A549 (cell line): ENCODE measurements around the gene DHRS11. TPM values are rescaled to one million over a fixed set of nuclear protein-coding genes. Genes with fewer than 3 reads are reported as not detected.

Experiments used
- ATAC-seq, 2 experiments: fragments of 200-7000 bp in 1 of 2; fragments of >200 bp in 1 of 2; cut with Nextera tagmentation in 1 of 2; cut with Tn5 transposase in 1 of 2; 3 replicates each; pipeline versions ENCODE4 v1.8.0 to v1.9.1; 2018 to 2020; ENCODE audit warnings: mild to moderate bottlenecking in 1 of 2, moderate library complexity in 1 of 2
- CTCF ChIA-PET: fragments of 300-600 bp; sonication (Branson Sonifier 250); formaldehyde crosslinking; extraction: SDS; loops from one replicate; lab custom pipeline; 2021; ENCODE audit warnings: antibody characterized with exemption, inconsistent platforms; lab: Yijun Ruan, JAX
- POLR2A ChIA-PET: fragments of 350-600 bp; formaldehyde crosslinking; extraction: SDS; loops from one replicate; lab custom pipeline; 2021; ENCODE audit warnings: antibody characterized with exemption, inconsistent platforms; lab: Yijun Ruan, JAX
- DNase-seq, 2 experiments: peaks; one replicate each; pipeline versions ENCODE4 v3.0.0 to v3.0.0-alpha.2; 2011 to 2016; ENCODE audit warnings: low read depth in 1 of 2, low spot score in 1 of 2
- FAIRE-seq: peaks from 2 replicates; lab custom pipeline; 2011; peaks lifted over from hg19 to GRCh38; lab: Jason Lieb, UNC
- H3K27ac ChIP-seq, 2 experiments: fragments of >200 bp; sonication (Bioruptor Twin); formaldehyde crosslinking; 3 replicates each; pipeline ENCODE4 v1.5.1; 2016 to 2017
- H3K4me1 ChIP-seq: fragments of >200 bp; sonication (Bioruptor Twin); formaldehyde crosslinking; 3 replicates; pipeline ENCODE4 v1.6.1; 2016
- H3K4me2 ChIP-seq: fragments of >200 bp; sonication (Bioruptor Twin); formaldehyde crosslinking; 3 replicates; pipeline ENCODE4 v1.6.1; 2016
- H3K4me3 ChIP-seq: fragments of >200 bp; sonication (Bioruptor Twin); formaldehyde crosslinking; 3 replicates; pipeline ENCODE4 v1.5.1; 2016
- H3K9me3 ChIP-seq: fragments of >200 bp; sonication (Bioruptor Twin); formaldehyde crosslinking; 3 replicates; pipeline ENCODE4 v1.6.1; 2016
- BCL3 ChIP-seq: fragments of >200 bp; sonication (Bioruptor Twin); formaldehyde crosslinking; IDR thresholded peaks from 3 replicates; pipeline ENCODE4 v1.6.1; 2016
- CBX8 ChIP-seq: fragments of 200-600 bp; sonication (generic); IDR thresholded peaks from 2 replicates; pipeline ENCODE4 v1.6.1; 2016
- CEBPB ChIP-seq, 2 experiments: fragments of >200 bp in 1 of 2; sonication (Bioruptor Twin) in 1 of 2; formaldehyde crosslinking in 1 of 2; IDR thresholded peaks; 2 replicates each; pipeline ENCODE4 v1.6.1; 2012 to 2016
- CHD4 ChIP-seq: fragments of 200-600 bp; sonication (generic); IDR thresholded peaks from 2 replicates; pipeline ENCODE4 v1.6.1; 2016; ENCODE audit warnings: antibody characterized with exemption, mild to moderate bottlenecking, borderline replicate concordance
- CTCF ChIP-seq: fragments of >200 bp; sonication (Bioruptor Twin); formaldehyde crosslinking; IDR thresholded peaks from 3 replicates; pipeline ENCODE4 v1.5.1; 2016
- ELK1 ChIP-seq: fragments of 150-350 bp; IDR thresholded peaks from 2 replicates; pipeline ENCODE4 v1.6.1; 2014; ENCODE audit warnings: low read depth, mild to moderate bottlenecking, low read length
- FOXS1 ChIP-seq: fragments of 250-450 bp; sonication (Bioruptor Pico); IDR thresholded peaks from 2 replicates; pipeline ENCODE4 v1.5.0; 2020; ENCODE audit warnings: mild to moderate bottlenecking, moderate library complexity
- HDAC2 ChIP-seq: fragments of 200-600 bp; sonication (generic); IDR thresholded peaks from 2 replicates; pipeline ENCODE4 v1.6.1; 2016
- HES2 ChIP-seq: fragments of >200 bp; sonication (Bioruptor Twin); formaldehyde crosslinking; IDR thresholded peaks from 2 replicates; pipeline ENCODE4 v1.6.1; 2016
- HEYL ChIP-seq: fragments of 250-450 bp; sonication (Bioruptor Pico); IDR thresholded peaks from 2 replicates; pipeline ENCODE4 v1.8.0; 2021; ENCODE audit warnings: mild to moderate bottlenecking, moderate library complexity
- HMGXB4 ChIP-seq: fragments of 250-450 bp; sonication (Bioruptor Pico); IDR thresholded peaks from 2 replicates; pipeline ENCODE4 v1.5.0; 2021; ENCODE audit warnings: mild to moderate bottlenecking, moderate library complexity, borderline replicate concordance
- HOXA7 ChIP-seq: fragments of 250-450 bp; sonication (Bioruptor Pico); IDR thresholded peaks from 2 replicates; pipeline ENCODE4 v1.5.0; 2020; ENCODE audit warnings: mild to moderate bottlenecking, moderate library complexity
- JUNB ChIP-seq: fragments of >200 bp; sonication (Bioruptor Twin); formaldehyde crosslinking; IDR thresholded peaks from 2 replicates; pipeline ENCODE4 v1.6.1; 2016
- KDM1A ChIP-seq: fragments of 200-600 bp; sonication (generic); IDR thresholded peaks from 2 replicates; pipeline ENCODE4 v1.6.1; 2016; ENCODE audit warnings: low read depth, mild to moderate bottlenecking
- MAFK ChIP-seq: fragments of 450-650 bp; IDR thresholded peaks from 2 replicates; pipeline ENCODE4 v1.6.1; 2014; ENCODE audit not compliant: partially characterized antibody
- MAX ChIP-seq: IDR thresholded peaks from 2 replicates; pipeline ENCODE4 v1.6.1; 2012
- PBX3 ChIP-seq: IDR thresholded peaks from 2 replicates; pipeline ENCODE4 v1.6.1; 2012
- POLR2AphosphoS2 ChIP-seq: conservative IDR thresholded peaks from 2 replicates; pipeline ENCODE4 v1.6.1; 2012; ENCODE audit warnings: low read length, improper control_type of control experiment, inconsistent platforms
- RAD21 ChIP-seq, 2 experiments: fragments of >200 bp in 1 of 2; sonication (Bioruptor Twin) in 1 of 2; formaldehyde crosslinking in 1 of 2; IDR thresholded peaks in 1 of 2; conservative IDR thresholded peaks in 1 of 2; 2 replicates in 1 of 2; 3 replicates in 1 of 2; pipeline ENCODE4 v1.6.1; 2012 to 2018; ENCODE audit warnings: inconsistent platforms in 1 of 2
- RCOR1 ChIP-seq: fragments of 150-350 bp; IDR thresholded peaks from 2 replicates; pipeline ENCODE4 v1.6.1; 2014; ENCODE audit warnings: antibody characterized with exemption, low read length, low read depth
- RFX5 ChIP-seq: fragments of 450-650 bp; IDR thresholded peaks from 2 replicates; pipeline ENCODE4 v1.7.1; 2014; ENCODE audit warnings: antibody characterized with exemption, mild to moderate bottlenecking, moderate library complexity
- RNF2 ChIP-seq: fragments of 200-600 bp; sonication (generic); IDR thresholded peaks from 2 replicates; pipeline ENCODE4 v1.6.1; 2016; ENCODE audit warnings: low read depth, mild to moderate bottlenecking, antibody characterized with exemption, moderate library complexity, borderline replicate concordance
- SMC3 ChIP-seq: fragments of >200 bp; sonication (Bioruptor Twin); formaldehyde crosslinking; IDR thresholded peaks from 3 replicates; pipeline ENCODE4 v1.6.1; 2018; ENCODE audit warnings: inconsistent platforms
- TFCP2L1 ChIP-seq: fragments of 250-450 bp; sonication (Bioruptor Pico); IDR thresholded peaks from 2 replicates; pipeline ENCODE4 v1.5.0; 2021; ENCODE audit warnings: mild to moderate bottlenecking
- ZC3H11A ChIP-seq: fragments of 450-650 bp; IDR thresholded peaks from 2 replicates; pipeline ENCODE4 v1.6.1; 2014; ENCODE audit warnings: antibody characterized with exemption, mild to moderate bottlenecking
- ZFP36 ChIP-seq: fragments of 450-650 bp; IDR thresholded peaks from 2 replicates; pipeline ENCODE4 v1.6.1; 2014; ENCODE audit warnings: borderline replicate concordance; ENCODE audit not compliant: partially characterized antibody
- ZSCAN20 ChIP-seq: fragments of 250-450 bp; sonication (Bioruptor Pico); IDR thresholded peaks from 2 replicates; pipeline ENCODE4 v1.8.0; 2022; ENCODE audit warnings: mild to moderate bottlenecking, moderate library complexity
- WGBS: methylation state at CpG from one replicate; pipeline ENCODE4 v1.1.6; 2017; ENCODE audit errors: missing lambda C conversion rate; 5-methylcytosine and 5-hydroxymethylcytosine counted together
- polyA plus RNA-seq, 4 experiments: library from polyadenylated mRNA; depleted of rRNA in 3 of 4; stranded (reverse); fragments of >200 nt; fragmentation: RNase III in 1 of 4; extraction: RNeasy Plus Mini Kit Qiagen cat#74134 plus additional on column Dnase treatment in 1 of 4; gene quantifications; 2 replicates in 3 of 4; 3 replicates in 1 of 4; pipeline ENCODE4 v1.2.3, GENCODE V29; 2011 to 2017
- TF ChIP-seq, protein P1 (sequence below): fragments of 250-450 bp; sonication (Bioruptor Pico); IDR thresholded peaks from 2 replicates; pipeline ENCODE4 v1.5.0; 2020; ENCODE audit warnings: low read depth, mild to moderate bottlenecking, moderate library complexity

The DHRS11 gene
- polyA plus RNA-seq, 2 of the 4 experiments (the other 2 are of a cell fraction): 9.5 to 9.6 TPM

DNA sequence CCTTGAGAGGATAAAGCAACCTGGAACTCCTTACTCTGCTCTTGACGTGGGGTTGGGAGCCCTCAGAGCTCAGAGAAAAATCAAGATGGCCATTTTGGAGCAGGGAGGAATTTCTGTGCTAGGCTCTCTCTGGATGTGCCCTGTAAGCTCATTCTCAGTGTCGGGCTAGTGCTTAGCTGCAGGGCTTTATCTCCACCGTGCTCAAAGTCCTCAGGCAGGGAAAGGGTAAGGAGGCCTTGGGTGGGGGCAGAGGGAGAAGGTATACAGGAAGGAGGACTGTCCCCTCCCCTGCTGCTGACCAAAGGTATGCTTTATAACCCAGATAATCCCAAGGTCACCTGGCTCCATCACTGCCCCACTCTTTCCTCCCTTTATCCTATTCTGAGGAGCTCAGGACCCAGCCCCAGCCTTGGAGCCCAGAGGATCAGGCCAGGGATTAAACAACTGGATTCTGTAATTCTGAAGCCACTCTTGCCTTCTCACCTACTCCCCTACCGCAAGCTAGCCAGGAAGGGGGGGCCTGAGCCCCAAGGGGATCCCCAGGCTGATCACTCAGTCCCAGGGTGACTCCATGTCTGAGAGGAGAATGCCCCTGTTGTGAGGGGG lies 1.1 kb downstream of the DHRS11 start:
- TF ChIP-seq MAX (no peak), RCOR1 (no peak), RFX5 (no peak), KDM1A (no peak), MAFK (no peak), CEBPB (IDR thresholded peaks at IDR 0.05) (no peak), RNF2 (no peak), TFCP2L1 (CRISPR knock-in tag) (no peak), PBX3 (no peak), HDAC2 (no peak), CBX8 (no peak), SMC3 (no peak), JUNB (no peak), POLR2AphosphoS2 (no peak)
- TF ChIP-seq, protein P1, sequence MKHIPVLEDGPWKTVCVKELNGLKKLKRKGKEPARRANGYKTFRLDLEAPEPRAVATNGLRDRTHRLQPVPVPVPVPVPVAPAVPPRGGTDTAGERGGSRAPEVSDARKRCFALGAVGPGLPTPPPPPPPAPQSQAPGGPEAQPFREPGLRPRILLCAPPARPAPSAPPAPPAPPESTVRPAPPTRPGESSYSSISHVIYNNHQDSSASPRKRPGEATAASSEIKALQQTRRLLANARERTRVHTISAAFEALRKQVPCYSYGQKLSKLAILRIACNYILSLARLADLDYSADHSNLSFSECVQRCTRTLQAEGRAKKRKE: no peak
- no peak for DNase-seq
- POLR2A ChIA-PET: interaction anchor here (2.1 kb wide), 2 partner anchors 8 to 11 kb away, joined by 6 to 12 read pairs; partner anchors contain the start of gene MRM1
- Histone ChIP-seq H3K4me2 (peak overlapping the region; percentile 83), H3K4me3 (peak overlapping the region; percentile 82), H3K9me3 (no peaks in the 10 kb centered on the region), H3K4me1 (peaks cover 16% of the 10 kb centered on the region), H3K27ac (peak overlapping the region; percentile 75 to 92; a peak in 3 of 6 replicates)
- CTCF ChIA-PET: interaction anchor here (1.0 to 6.8 kb wide), 7 partner anchors 9 to 647 kb away, joined by 3 to 71 read pairs (median 3); partner anchors contain the start of genes GGNBP2 and MRM1
- ATAC-seq: peak; percentile 7 to 13; a peak in 5 of 6 replicates
- FAIRE-seq: no peak
- WGBS: 67% methylated on average over 4 of the region's 4 CpGs

GRCh38 chr17:36593656-36594316 lies 2.1 kb downstream of the DHRS11 start:
- 90% methylated on average over 8 of the region's 8 CpGs for WGBS
- no peak for FAIRE-seq
- ATAC-seq: no peak
- ChIA-PET POLR2A (interaction anchor here (0.6 kb wide), 1 partner anchor 37 kb away, joined by 6 read pairs; no protein-coding TSS in a partner anchor), CTCF (interaction anchor here (0.5 to 6.8 kb wide), 14 partner anchors 8 to 646 kb away, joined by 3 to 71 read pairs (median 3); partner anchors contain the start of genes GGNBP2 and MRM1)
- Histone ChIP-seq H3K4me3 (no peak overlapping the region), H3K9me3 (no peaks in the 10 kb centered on the region), H3K4me1 (peaks cover 16% of the 10 kb centered on the region), H3K27ac (no peak overlapping the region), H3K4me2 (no peak overlapping the region)
- DNase-seq: no peak
- TF ChIP-seq CTCF (no peak), ZFP36 (no peak), FOXS1 (no peak), CEBPB (IDR thresholded peaks at IDR 0.05) (no peak), HES2 (no peak), RAD21 (conservative IDR thresholded peaks at IDR 0.05 in 1 of 2, IDR thresholded peaks at IDR 0.05 in 1 of 2) (no peak), ZC3H11A (no peak), CHD4 (no peak), HOXA7 (no peak), BCL3 (no peak), HEYL (no peak), HMGXB4 (CRISPR knock-in tag) (no peak), ZSCAN20 (CRISPR knock-in tag) (no peak), ELK1 (no peak)
